ENCODE data around the gene GGCX. TPM values are rescaled to one million over a fixed set of nuclear protein-coding genes. Genes with fewer than 3 reads are reported as not detected.

GGCX gene
- total RNA-seq, 1 experiment from 2014 or later: 47.0 TPM

DNA sequence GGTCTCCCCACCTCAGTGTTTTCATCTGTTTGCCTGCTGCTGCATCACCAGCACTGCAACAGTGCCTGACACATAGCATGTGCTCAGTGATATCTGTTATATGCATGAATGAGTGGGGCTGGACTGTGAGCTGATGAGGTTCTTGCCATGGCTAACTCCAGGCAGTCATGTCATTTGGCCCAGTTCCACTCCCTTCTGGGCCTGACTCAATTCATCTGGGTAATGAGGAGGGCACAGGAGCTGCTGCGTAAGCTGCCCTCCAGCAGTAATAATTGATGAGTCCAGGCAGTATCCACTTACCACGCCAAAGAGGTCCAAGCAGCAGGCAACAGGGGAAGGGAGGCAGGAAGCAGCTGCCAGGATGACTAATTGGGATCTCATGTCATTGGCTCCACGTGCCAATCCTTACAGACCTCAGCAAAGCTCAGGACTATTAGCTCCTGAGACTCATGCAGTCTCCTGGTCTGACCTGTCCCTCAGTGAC, 56.5 kb downstream of the GGCX start:
- H3K4me2 ChIP-seq (ENCODE audit: low read depth, low read length, poor library complexity, severe bottlenecking): no peak overlapping the region
- H3K27me3 ChIP-seq (ENCODE audit: low read length): no peaks in the 10 kb centered on the region
- no peak overlapping the region for H3K9ac ChIP-seq (ENCODE audit: low read length)
- no peaks in the 10 kb centered on the region for H3K36me3 ChIP-seq (ENCODE audit: insufficient read depth, low read length)
- no peaks in the 10 kb centered on the region for H3K4me1 ChIP-seq (ENCODE audit: low read length)
- H3K9me2 ChIP-seq (replicated peaks; ENCODE audit: insufficient read depth, low read length): no peaks in the 10 kb centered on the region
- no peak for DNase-seq
- H3K9me3 ChIP-seq (ENCODE audit: low read length): no peaks in the 10 kb centered on the region
- no peaks in the 10 kb centered on the region for H4K20me1 ChIP-seq (ENCODE audit: insufficient read depth, low read depth, low read length)
- H3K4me3 ChIP-seq (ENCODE audit: low read length): no peak overlapping the region
- no peaks in the 10 kb centered on the region for H3K79me2 ChIP-seq (ENCODE audit: low read length)
- no peak overlapping the region for H3K27ac ChIP-seq (ENCODE audit: low read length)
- H2AFZ ChIP-seq (ENCODE audit: low read length): no peak overlapping the region

DNA sequence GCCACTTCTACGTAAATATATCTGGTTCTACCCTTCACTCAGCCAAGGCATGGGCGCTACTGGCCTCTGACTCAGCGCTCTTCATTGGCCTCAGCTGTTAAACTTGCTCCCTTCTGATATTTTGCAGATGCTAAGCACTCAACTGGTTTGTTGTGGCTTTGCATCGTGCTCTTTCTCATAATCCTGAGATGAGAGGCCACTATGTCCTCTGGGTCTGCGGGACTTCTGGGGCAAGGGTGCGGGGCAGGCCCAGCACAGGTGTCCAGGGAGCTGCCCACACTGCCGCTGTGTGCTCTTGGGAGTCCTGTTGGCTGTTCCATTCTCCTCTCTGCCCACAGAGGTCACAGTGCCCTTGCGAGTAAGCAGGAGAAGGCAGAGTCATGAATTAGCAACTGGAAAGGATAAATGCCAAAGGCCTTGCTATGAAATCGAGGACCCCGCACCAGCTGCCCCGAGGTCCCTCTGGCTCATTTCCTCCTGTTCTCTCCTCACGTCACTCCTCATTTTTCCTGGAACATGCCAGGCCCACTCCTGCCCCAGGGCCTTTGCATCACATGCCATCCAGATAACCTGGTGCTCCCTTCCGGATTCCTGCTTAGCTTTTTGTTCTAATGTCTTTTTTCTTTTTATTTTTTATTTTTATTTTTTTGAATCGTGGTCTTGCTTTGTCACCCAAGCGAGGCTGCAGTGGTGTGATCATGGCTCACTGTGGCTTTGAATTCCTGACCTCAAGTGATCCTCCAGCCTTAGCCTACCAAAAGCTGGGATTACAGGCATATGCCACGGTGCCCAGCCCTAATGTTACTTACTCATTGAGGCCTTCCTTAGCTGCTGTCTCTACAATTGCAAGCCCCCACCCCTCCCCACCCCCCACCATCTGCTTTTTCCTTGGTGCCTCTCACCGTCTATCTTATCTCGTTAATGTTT, 57.2 kb downstream of the GGCX start:
- Histone ChIP-seq H3K9me3 (ENCODE audit: low read length) (no peaks in the 10 kb centered on the region), H3K27ac (ENCODE audit: low read length) (no peak overlapping the region), H4K20me1 (ENCODE audit: insufficient read depth, low read depth, low read length) (no peaks in the 10 kb centered on the region), H2AFZ (ENCODE audit: low read length) (no peak overlapping the region), H3K27me3 (ENCODE audit: low read length) (no peaks in the 10 kb centered on the region), H3K9me2 (replicated peaks; ENCODE audit: insufficient read depth, low read length) (no peaks in the 10 kb centered on the region), H3K36me3 (ENCODE audit: insufficient read depth, low read length) (no peaks in the 10 kb centered on the region), H3K79me2 (ENCODE audit: low read length) (no peaks in the 10 kb centered on the region), H3K4me3 (ENCODE audit: low read length) (no peak overlapping the region), H3K4me2 (ENCODE audit: low read depth, low read length, poor library complexity, severe bottlenecking) (no peak overlapping the region), H3K9ac (ENCODE audit: low read length) (no peak overlapping the region), H3K4me1 (ENCODE audit: low read length) (no peaks in the 10 kb centered on the region)
- no peak for DNase-seq

DNA sequence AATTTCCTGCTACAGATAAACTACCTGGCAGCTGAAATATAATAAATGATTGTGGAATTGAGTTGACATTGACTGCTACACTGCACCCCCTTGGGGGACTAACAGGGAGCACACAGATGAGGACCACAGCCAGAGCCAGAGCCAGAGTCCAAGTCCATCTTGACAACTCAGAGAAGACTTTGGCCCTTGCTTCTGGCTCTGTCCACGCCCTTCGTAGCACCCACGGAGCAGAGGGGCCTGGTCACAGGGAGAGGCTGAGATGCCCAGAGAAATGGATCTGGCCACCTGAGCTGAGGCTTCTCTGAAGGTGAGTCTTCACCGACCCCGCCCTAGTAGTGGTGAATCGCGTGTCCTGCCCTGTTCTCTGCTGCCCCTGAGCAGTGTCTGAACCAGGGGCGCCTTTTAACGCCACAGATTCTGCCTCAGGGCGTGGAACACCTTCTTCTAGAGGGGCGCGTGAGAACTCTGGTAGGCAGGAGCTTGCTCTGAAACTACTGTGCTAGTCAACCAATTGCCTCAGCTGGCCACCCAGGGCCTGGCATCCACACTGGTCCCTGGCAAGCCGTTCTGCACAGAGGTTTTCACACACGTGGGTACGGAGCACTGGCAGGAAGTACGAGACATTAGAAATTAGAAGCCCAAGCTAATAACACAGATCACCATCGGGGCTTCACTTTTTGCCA, 58.0 kb downstream of the GGCX start:
- no peaks in the 10 kb centered on the region for H3K4me1 ChIP-seq (ENCODE audit: low read length)
- H3K9ac ChIP-seq (ENCODE audit: low read length): no peak overlapping the region
- H3K36me3 ChIP-seq (ENCODE audit: insufficient read depth, low read length): no peaks in the 10 kb centered on the region
- H2AFZ ChIP-seq (ENCODE audit: low read length): no peak overlapping the region
- no peak for DNase-seq
- H3K4me3 ChIP-seq (ENCODE audit: low read length): no peak overlapping the region
- no peaks in the 10 kb centered on the region for H3K9me3 ChIP-seq (ENCODE audit: low read length)
- no peak overlapping the region for H3K27ac ChIP-seq (ENCODE audit: low read length)
- no peak overlapping the region for H3K4me2 ChIP-seq (ENCODE audit: low read depth, low read length, poor library complexity, severe bottlenecking)
- no peaks in the 10 kb centered on the region for H3K9me2 ChIP-seq (replicated peaks; ENCODE audit: insufficient read depth, low read length)
- H4K20me1 ChIP-seq (ENCODE audit: insufficient read depth, low read depth, low read length): no peaks in the 10 kb centered on the region
- no peaks in the 10 kb centered on the region for H3K27me3 ChIP-seq (ENCODE audit: low read length)
- no peaks in the 10 kb centered on the region for H3K79me2 ChIP-seq (ENCODE audit: low read length)

DNA sequence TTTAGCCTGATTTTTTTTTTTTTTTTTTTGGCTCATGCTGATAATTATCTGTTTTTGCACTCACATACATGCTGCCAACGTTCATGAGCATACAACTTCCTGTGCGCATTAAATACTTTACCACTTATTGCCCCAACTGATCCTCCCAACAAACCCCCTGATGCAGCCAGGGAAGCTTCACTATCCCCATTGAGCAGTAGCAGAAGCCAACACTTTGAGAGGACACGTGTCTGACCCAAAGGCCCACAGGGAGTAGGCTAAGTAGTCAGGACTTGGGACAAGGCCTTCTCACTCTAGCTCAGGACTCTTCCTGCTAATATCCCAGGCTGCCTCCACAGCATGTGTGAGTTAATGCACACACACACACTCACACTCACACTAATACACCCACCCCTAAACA, 58.6 kb downstream of the GGCX start:
- no peak overlapping the region for H3K9ac ChIP-seq (ENCODE audit: low read length)
- H3K36me3 ChIP-seq (ENCODE audit: insufficient read depth, low read length): no peaks in the 10 kb centered on the region
- H2AFZ ChIP-seq (ENCODE audit: low read length): no peak overlapping the region
- H3K27ac ChIP-seq (ENCODE audit: low read length): no peak overlapping the region
- DNase-seq: no peak
- no peaks in the 10 kb centered on the region for H3K79me2 ChIP-seq (ENCODE audit: low read length)
- no peaks in the 10 kb centered on the region for H3K27me3 ChIP-seq (ENCODE audit: low read length)
- no peaks in the 10 kb centered on the region for H4K20me1 ChIP-seq (ENCODE audit: insufficient read depth, low read depth, low read length)
- H3K4me1 ChIP-seq (ENCODE audit: low read length): no peaks in the 10 kb centered on the region
- no peaks in the 10 kb centered on the region for H3K9me3 ChIP-seq (ENCODE audit: low read length)
- no peak overlapping the region for H3K4me3 ChIP-seq (ENCODE audit: low read length)
- H3K9me2 ChIP-seq (replicated peaks; ENCODE audit: insufficient read depth, low read length): no peaks in the 10 kb centered on the region
- no peak overlapping the region for H3K4me2 ChIP-seq (ENCODE audit: low read depth, low read length, poor library complexity, severe bottlenecking)

DNA sequence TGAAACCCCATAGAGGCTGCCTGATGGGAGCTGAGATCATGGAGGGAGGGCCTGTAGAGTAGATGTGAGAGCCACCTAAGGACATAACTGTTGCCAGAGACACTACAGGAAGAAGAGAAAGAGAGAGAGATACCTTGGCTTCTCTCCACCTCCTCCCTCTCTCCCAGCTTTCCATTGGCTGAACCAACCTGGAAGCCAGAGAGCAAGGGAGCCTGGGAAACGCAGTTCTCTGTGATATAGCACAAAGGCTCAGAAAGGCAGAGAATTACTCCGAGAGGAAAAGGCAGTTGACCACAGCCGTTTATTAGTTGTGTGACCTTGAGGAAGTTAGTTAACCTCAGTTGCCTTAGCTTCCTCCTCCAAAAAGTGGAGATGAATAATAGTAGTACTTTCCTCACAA, 60.0 kb downstream of the GGCX start:
- H3K9me3 ChIP-seq (ENCODE audit: low read length): no peaks in the 10 kb centered on the region
- no peaks in the 10 kb centered on the region for H3K4me1 ChIP-seq (ENCODE audit: low read length)
- H3K9ac ChIP-seq (ENCODE audit: low read length): no peak overlapping the region
- H3K36me3 ChIP-seq (ENCODE audit: insufficient read depth, low read length): no peaks in the 10 kb centered on the region
- no peaks in the 10 kb centered on the region for H3K79me2 ChIP-seq (ENCODE audit: low read length)
- H3K27ac ChIP-seq (ENCODE audit: low read length): no peak overlapping the region
- H3K4me3 ChIP-seq (ENCODE audit: low read length): no peak overlapping the region
- no peak overlapping the region for H2AFZ ChIP-seq (ENCODE audit: low read length)
- no peak for DNase-seq
- H3K27me3 ChIP-seq (ENCODE audit: low read length): no peaks in the 10 kb centered on the region
- H3K9me2 ChIP-seq (replicated peaks; ENCODE audit: insufficient read depth, low read length): no peaks in the 10 kb centered on the region
- no peak overlapping the region for H3K4me2 ChIP-seq (ENCODE audit: low read depth, low read length, poor library complexity, severe bottlenecking)
- H4K20me1 ChIP-seq (ENCODE audit: insufficient read depth, low read depth, low read length): no peaks in the 10 kb centered on the region

DNA sequence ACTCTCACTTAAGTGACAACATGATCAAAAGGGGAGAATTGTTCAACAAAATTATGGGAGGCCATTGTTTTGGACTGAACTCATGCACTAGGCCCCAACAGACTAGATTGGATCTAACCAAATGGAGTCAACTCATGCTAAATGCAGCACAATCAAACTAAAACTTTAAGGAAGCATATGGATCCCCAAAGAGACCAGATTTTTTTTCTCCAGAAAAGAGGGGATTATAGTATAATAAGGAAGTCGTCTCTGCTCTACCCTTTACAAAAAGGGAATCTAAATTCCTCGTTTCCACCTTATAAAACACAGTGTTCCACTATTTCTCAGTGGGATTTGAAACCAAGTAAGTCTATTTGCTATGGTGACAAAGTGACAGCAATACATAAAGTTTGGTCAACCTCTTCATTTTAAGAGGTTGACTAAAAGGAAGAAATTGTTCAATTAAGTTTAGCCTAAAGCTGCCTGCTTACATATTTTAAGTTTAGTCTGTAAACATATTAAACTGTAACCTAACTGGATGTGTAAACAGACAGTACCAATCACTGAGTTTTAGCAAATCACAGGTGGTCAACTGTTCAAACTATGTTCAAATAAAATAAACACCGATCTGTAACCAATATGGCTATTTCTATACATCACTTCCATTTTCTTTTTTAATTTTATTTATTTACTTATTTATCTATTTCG, 63.2 kb downstream of the GGCX start:
- Histone ChIP-seq H4K20me1 (ENCODE audit: insufficient read depth, low read depth, low read length) (no peaks in the 10 kb centered on the region), H3K4me2 (ENCODE audit: low read depth, low read length, poor library complexity, severe bottlenecking) (no peak overlapping the region), H3K9ac (ENCODE audit: low read length) (no peak overlapping the region), H3K36me3 (ENCODE audit: insufficient read depth, low read length) (no peaks in the 10 kb centered on the region), H3K27ac (ENCODE audit: low read length) (no peak overlapping the region), H3K9me3 (ENCODE audit: low read length) (no peaks in the 10 kb centered on the region), H2AFZ (ENCODE audit: low read length) (no peak overlapping the region), H3K4me1 (ENCODE audit: low read length) (no peaks in the 10 kb centered on the region), H3K79me2 (ENCODE audit: low read length) (no peaks in the 10 kb centered on the region), H3K27me3 (ENCODE audit: low read length) (no peaks in the 10 kb centered on the region), H3K4me3 (ENCODE audit: low read length) (no peak overlapping the region), H3K9me2 (replicated peaks; ENCODE audit: insufficient read depth, low read length) (no peaks in the 10 kb centered on the region)
- no peak for DNase-seq

DNA sequence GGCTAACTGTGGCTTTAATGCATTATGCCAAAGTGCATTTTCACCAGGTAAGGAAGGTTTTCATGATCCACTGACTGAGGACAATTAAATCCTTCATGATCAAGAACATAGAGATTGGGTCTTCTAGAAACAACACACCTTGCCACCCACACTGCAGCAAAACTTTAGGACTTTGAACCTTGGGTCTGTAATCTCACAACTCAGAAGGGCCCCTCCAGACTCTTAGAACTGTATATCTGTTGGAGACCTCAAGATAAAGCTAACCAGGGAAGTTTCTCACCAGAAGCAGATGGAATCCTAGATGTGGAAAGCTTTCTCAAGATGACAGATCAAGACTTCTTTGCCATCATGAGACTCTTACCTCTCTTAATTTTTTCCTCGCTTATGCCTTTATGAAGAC, 64.9 kb downstream of the GGCX start:
- H3K79me2 ChIP-seq (ENCODE audit: low read length): no peaks in the 10 kb centered on the region
- H3K4me3 ChIP-seq (ENCODE audit: low read length): no peak overlapping the region
- H2AFZ ChIP-seq (ENCODE audit: low read length): no peak overlapping the region
- no peak for DNase-seq
- H3K4me2 ChIP-seq (ENCODE audit: low read depth, low read length, poor library complexity, severe bottlenecking): no peak overlapping the region
- no peak overlapping the region for H3K27ac ChIP-seq (ENCODE audit: low read length)
- no peaks in the 10 kb centered on the region for H3K36me3 ChIP-seq (ENCODE audit: insufficient read depth, low read length)
- no peaks in the 10 kb centered on the region for H3K4me1 ChIP-seq (ENCODE audit: low read length)
- H3K27me3 ChIP-seq (ENCODE audit: low read length): no peaks in the 10 kb centered on the region
- H3K9me3 ChIP-seq (ENCODE audit: low read length): no peaks in the 10 kb centered on the region
- H3K9me2 ChIP-seq (replicated peaks; ENCODE audit: insufficient read depth, low read length): no peaks in the 10 kb centered on the region
- H4K20me1 ChIP-seq (ENCODE audit: insufficient read depth, low read depth, low read length): no peaks in the 10 kb centered on the region
- H3K9ac ChIP-seq (ENCODE audit: low read length): no peak overlapping the region
